Gastroesophageal sphincter (tissue), 3 donors: ENCODE measurements around the gene ROR2.

Source experiments
- EP300 ChIP-seq: sonication (generic); formaldehyde crosslinking; IDR thresholded peaks from one replicate; pipeline ENCODE4 v1.6.1; 2017; ENCODE audit warnings: antibody characterized with exemption, mild to moderate bottlenecking
- POLR2A ChIP-seq, 2 donors: fragments of 450-650 bp; IDR thresholded peaks; one replicate each; pipeline ENCODE4 v1.6.1; 2017; ENCODE audit warnings: antibody characterized with exemption in 2 of 2, mild to moderate bottlenecking in 2 of 2, moderate library complexity in 1 of 2
- TF ChIP-seq, protein P1 (sequence below), 4 experiments: fragments of 200-600 bp in 2 of 4; fragments of 450-650 bp in 2 of 4; sonication (generic) in 1 of 4; IDR thresholded peaks; one replicate each; pipeline ENCODE4 v1.5.1; 2017 to 2019; ENCODE audit warnings: antibody characterized with exemption in 4 of 4, mild to moderate bottlenecking in 2 of 4, moderate library complexity in 2 of 4

DNA sequence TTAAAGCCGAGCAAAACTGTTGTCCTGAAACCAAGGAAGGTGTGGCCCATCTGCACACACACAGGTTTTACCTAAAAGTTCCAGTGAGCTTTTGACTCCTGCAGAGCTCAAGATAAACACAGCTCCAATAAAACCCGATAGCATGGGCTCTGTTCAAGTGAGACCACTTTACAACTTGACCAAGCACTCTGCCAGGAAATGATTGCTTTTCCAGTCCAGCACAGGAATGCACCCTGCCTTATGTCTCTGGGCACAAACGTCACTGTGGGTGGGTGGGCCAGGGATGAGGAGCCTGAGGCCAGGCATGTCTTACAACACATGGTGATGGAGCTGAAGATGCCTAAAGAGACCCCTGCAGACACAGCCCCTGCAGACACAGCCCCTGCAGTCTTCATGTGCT, 115.3 kb downstream of the ROR2 start:
- TF ChIP-seq POLR2A (IDR thresholded peaks at IDR 0.05) (no peak), EP300 (no peak)
- TF ChIP-seq, protein P1, sequence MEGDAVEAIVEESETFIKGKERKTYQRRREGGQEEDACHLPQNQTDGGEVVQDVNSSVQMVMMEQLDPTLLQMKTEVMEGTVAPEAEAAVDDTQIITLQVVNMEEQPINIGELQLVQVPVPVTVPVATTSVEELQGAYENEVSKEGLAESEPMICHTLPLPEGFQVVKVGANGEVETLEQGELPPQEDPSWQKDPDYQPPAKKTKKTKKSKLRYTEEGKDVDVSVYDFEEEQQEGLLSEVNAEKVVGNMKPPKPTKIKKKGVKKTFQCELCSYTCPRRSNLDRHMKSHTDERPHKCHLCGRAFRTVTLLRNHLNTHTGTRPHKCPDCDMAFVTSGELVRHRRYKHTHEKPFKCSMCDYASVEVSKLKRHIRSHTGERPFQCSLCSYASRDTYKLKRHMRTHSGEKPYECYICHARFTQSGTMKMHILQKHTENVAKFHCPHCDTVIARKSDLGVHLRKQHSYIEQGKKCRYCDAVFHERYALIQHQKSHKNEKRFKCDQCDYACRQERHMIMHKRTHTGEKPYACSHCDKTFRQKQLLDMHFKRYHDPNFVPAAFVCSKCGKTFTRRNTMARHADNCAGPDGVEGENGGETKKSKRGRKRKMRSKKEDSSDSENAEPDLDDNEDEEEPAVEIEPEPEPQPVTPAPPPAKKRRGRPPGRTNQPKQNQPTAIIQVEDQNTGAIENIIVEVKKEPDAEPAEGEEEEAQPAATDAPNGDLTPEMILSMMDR (IDR thresholded peaks at IDR 0.05): no peak
